ENCODE measurements around the gene MSTO1.
A peak's percentile ranks its signal among the peaks of the same experiment; 100 is the strongest.
"Not testable (repeated sequence)": the region's sequence is repeated elsewhere in the genome, so short reads cannot be mapped to it uniquely, and the experiment has no call there.

Gene MSTO1

DNA sequence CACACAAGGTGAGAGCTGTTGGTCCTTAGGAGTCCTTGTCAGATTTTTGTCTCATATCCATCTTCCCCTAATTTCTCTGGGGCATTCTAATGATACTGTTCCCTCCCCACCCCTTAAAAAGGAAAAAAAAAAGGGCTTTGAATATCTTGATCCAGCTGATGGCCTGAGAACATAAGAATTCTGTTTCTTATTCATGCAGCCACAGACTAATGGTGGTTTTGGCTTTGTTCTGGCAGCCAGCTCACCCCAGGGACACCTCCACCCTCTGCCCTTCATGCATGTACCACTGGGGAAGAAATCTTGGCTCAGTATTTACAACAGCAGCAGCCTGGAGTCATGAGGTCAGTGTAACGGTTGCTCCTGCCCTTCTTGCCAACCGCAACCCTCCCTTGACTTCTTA, 3.2 kb downstream of the MSTO1 start:
- DNase-seq (ENCODE audit: low spot score): not testable (repeated sequence)

DNA sequence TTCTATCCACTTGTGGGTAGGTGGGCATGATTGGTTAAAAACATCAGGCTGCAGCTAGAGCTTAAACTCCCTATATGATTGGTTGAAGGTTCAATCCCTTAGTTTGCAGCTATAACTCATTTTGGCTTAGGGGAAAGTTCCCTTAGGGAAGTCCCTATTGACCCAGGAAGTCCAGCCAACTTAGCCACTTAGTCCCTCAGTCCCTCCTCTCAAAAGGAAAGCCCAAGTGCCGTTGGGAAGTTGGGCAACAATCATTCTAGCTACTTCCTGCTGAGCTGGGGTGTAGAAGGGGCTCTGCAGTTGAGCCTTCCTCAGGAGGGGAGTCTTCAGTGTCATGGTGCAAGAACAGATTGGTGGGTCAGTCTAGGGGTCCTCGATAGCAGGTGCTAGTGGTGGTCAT, 12.2 kb downstream of the MSTO1 start:
- DNase-seq (ENCODE audit: low spot score): no peak

DNA sequence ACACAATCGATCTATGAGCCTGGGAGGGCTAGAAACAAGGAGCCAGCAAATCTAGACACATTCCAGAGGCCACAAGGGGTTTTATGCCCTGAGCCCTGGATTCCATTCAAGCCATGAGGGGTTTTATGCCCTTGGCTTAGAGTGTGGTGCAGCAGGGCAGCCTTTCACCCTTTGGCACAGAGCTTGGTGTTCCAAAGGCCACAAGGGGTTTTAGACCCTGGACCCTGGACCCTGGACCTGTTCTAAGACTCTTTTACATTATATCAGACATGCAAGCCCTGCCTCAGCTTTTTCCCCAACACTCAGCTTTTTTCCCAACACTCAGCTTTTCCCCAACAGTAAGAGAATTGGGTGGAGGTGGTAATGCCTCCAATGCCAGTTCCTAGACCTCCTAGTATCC, 13.3 kb downstream of the MSTO1 start:
- DNase-seq (ENCODE audit: low spot score): no peak

DNA sequence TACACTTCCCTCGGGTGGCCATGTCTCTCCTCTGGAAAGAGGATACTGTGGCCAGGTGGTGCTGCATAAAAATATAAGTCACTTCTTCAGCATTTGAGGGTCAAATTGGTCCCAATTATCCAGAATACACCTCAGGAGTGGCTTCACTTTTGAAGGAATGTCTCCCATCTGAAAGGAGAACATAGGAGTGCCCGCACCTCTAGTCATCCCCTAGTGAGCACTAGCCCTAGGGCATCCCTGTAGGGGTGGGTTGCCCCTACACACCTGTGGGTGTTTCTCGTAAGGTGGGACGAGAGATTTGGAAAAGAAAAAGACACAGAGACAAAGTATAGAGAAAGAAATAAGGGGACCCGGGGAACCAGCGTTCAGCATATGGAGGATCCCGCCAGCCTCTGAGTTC, 16.4 kb downstream of the MSTO1 start:
- not testable (repeated sequence) for DNase-seq (ENCODE audit: low spot score)

DNA sequence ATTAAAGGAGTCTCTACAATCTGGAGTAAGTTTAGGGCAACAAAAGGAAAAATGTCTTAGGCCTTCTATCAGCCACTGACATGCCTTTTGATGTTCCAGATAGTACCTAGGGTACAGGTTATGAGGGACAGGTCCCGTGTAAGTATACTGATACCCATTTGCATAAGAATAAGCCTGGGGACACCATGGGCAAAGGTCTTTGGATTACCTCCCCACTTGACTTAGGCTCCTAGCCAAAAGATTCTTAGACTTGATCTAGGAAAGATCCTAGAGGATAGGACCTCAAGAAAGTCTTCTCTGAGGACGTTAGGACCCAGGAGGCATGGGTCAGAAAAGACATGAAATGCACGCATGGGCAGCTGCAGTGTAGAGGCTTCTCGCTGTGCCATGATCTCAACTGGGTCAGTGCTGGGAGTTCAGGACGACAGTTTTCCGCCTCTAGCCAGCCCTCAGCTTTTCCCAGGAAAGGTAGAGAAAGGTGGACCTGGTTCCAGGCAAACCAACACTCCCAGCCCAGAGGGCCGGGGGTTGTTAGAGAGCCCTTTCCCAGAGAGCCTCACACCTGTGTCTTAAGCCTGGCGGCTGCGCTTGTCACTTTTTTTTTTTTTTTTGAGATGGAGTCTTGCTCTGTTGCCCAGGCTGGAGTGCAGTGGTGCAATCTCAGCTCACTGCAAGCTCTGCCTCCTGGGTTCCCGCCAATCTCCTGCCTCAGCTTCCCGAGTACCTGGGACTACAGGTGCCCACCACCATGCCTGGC, 26.6 kb downstream of the MSTO1 start:
- DNase-seq (ENCODE audit: low spot score): no peak

DNA sequence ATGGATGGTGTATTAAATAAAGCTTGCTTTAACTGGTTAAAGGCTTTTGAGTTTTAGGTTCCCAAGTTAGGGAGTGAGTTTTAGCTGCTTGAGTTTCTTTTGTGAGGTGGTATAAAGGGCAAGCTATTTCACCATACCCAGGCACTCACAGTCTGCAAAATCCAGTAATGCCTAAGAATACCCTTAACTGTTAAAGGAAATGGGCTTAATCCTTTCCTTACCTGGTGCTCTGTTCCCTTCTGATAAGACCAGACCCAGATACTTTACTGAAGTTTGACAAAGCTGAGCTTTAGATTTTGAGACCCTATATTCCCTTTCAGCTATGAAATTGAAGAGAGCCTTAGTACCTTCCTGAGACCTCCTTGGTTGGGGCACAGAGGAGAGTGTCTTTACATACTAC, 30.3 kb downstream of the MSTO1 start:
- no peak for DNase-seq (ENCODE audit: low spot score)

DNA sequence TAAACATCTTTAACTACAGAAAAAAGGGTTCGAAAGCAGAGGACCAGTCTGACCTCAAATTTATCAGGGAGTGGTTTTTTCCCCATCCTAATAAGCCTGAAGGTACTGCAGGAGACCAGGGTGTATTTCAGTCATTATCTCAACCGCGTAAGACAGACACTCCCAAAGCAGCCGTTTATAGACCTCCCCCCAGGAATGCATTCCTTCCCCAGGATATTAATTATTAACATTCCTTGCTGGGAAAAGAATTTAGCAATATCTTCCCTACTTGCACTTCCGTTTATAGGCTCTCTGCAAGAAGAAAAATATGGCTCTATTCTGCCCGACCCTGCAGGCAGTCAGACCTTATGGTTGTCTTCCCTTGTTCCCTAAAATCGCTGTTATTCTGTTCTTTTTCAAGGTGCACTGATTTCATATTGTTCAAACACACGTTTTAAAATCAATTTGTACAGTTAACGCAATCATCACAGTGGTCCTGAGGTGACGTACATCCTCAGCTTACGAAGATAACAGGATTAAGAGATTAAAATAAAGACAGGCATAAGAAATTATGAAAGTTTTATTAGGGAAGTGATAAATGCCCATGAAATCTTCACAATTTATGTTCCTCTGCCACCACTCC, 32.7 kb downstream of the MSTO1 start:
- not testable (repeated sequence) for DNase-seq (ENCODE audit: low spot score)

DNA sequence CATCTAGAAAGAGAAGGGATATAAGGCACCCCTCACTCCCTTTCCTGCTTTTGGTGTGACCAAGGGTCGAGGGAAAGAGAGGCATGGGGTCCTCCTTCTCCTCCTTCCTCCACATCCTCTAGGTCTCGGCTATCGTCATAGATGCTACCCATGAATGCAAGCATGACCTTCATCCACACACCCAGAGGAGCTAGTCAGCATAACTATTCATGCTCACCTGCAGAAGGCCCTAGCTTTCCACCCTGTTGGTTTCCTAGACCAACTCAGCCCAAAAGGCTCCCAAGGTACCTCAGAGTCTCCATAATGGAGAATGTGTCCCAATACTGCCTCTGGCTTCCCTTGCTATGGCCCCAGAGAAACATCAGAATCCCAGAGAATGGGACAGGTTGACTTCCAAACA, 33.2 kb downstream of the MSTO1 start:
- DNase-seq (ENCODE audit: low spot score): no peak

DNA sequence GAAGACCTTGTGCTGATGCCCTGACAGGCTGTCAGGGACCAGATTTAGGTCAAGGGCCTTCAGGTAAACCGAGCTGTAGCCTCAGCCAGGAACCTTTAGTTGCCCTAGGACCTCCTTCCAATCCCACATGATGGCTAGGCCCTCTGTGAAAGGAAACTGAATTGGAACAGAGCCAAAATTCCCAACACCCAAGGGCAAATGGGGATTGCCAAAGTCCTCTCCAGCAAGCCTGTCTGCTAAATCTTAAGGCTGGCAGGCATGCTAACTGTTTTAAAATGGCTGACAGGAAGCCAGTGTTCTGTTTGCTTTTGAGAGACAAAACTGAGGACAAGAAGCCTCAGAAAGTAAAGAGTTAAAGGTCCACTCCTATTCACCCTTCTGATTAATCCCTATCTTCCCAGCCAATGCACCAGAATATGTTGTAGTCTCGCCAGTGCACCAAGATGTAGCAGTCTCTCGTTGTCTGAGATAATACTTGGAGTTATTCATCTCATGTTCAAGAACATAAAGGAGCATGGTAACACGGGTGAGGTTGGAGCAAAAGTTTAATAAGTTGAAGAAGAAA, 35.1 kb downstream of the MSTO1 start:
- DNase-seq (ENCODE audit: low spot score): no peak

DNA sequence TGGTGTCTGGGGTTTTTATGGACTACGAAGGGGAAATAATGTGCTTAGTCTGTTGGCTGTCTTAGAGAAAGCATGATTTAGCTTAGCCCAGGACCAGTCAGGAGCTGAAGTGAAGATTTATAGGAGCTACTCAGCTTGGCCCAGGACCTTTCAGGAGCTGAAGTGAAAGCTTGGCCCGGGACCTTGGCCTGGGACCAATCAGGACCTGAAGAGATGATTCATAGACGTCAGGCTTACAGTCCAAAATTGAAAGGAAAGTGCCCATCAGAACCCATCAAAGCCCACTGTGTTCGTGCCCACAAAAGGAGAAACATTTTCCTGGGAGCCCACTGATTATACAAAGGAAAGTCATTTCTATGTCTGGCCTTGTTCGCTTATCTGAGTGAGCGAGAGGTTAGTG, 35.6 kb downstream of the MSTO1 start:
- DNase-seq (ENCODE audit: low spot score): no peak

DNA sequence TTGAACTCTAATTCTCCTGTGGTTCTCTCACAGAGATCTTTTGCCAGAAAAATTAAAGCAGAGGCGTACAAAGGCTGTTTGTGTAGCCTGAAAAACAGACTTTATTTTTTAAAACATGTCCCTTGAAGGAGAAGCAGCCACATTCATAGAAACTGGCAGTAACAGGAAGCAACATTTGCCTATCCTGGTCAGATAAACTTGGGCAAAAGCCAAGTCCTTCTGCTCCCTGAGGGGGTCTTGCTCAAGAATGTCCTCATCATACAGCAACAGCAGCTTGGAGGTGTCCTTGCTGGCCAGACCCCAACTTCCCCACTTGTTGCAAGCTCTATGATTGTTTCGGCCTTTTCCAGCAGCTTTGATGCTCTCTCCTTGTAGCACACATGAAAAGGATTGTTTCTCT, 36.3 kb downstream of the MSTO1 start:
- no peak for DNase-seq (ENCODE audit: low spot score)

DNA sequence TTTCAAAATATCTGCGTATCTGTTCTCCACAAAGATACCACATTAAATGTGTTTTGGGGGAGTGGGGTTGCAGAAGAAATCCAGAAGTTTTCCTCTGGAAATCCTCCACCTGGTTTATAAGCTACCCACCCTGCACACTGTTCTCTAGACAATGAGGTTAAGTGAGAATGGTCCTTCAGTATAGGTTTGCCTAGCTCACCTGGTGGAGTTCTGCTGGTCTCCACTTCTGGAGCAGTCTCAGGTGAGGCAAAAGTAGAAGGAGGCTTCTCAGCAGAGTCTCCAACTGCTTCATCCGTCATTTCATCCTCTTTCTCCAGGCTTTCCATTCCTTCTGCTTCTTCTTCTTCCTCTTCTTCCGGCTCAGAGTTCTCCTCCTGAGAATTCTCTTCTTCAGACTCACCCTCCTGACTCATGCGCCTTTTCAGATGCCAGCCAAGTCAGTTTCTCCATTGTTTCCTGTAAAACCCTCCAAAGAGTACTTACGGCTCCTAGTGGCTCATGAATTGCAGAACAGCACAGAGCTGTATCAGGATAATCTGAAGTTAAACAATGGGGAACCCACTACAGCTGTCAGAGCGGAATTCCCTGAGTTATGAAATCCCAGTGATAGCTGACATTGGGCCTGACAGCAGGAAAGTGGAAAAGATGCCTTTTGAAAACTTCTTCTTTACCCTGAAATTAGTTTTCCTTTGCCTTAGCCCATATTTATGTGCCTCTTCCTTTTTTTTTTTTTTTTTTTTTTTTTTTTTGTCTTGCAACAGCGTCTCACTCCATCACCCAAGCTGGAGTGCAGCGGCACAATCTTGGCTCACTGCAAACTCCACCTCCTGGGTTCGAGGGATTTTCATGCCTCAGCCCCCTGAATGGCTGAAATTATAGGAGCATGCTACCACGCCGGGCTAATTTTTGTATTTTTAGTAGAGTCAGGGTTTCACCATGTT, 38.5 kb downstream of the MSTO1 start:
- DNase-seq (ENCODE audit: low spot score): peak; percentile 96

DNA sequence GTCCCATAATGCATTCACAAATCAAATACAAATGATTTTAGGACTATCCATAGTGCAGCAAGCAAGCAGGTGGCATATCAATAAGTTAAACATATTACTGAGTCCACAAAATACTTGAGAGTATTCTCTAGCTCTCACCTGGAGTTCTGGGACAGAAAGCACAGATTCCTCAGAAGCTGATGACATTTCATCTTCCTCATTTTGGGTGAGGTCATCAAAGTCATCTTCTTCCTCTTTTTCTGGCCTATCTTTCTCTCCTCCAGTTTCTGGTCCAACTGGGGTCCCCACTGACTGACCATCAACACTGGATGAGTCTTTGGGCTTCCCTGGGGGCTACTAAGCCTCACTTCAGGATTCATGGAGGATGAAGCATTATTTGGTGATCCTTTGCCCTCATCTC, 39.7 kb downstream of the MSTO1 start:
- no peak for DNase-seq (ENCODE audit: low spot score)

DNA sequence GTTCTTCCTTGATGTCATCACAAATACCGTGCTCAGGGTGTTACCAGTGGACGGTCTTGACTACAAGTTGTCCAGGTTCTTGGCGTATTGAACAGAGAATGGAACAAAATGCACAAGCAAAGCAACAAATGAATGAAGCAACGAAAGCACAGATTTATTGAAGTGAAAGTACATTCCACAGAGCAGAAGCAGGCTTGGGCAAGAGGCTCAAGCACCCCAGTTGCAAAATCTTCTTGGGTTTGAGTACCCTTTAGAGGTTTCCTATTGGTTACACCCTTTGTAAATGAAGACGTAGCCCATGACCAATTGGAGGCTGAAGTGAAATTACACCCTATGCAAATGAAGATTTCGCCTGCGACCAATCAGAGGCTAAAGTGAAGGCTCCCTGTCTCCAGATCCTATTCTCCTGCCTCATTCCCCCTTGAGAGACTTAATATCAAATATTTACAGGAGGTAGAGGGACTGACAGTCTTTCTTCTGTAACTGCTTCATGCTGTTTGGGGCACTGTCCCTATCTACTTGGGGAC, 40.3 kb downstream of the MSTO1 start:
- no peak for DNase-seq (ENCODE audit: low spot score)

DNA sequence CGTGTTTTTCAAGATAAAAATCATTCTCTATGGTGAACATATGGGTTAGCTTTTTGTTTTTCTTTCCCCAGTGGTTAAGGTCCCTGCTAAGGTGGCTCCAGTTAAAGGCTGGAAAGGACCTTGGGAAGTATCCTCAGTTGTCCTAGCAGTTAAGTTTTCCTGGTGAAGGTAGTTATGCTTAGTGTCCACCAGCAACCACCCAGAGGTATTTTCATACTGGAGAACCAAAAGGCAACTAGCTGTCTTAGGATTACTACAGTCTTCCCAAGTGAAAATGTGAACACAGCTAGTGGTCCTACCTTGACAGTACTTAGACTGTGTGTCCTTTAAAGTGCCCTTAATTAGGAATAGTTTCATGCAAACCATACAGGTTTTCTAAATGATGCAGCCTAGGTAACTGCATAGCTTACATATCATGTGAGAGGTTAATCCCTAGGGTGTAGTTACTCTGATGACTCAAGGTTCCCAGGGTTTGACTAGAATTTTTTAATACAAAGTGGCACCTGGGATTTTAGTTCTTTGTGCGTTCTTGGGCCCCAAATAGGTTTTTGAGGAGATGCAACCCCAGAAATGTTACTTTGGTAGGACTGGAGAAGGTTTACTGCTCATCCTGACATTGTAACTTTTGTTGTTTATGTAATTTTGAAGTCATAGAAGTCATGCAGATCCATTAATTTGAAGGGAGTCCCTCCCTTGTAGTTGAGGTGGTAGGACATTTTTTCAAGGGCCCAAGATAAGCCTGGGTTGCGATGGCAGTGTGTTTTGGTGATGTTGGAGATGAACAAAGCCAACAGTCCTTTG, 42.0 kb downstream of the MSTO1 start:
- no peak for DNase-seq (ENCODE audit: low spot score)

DNA sequence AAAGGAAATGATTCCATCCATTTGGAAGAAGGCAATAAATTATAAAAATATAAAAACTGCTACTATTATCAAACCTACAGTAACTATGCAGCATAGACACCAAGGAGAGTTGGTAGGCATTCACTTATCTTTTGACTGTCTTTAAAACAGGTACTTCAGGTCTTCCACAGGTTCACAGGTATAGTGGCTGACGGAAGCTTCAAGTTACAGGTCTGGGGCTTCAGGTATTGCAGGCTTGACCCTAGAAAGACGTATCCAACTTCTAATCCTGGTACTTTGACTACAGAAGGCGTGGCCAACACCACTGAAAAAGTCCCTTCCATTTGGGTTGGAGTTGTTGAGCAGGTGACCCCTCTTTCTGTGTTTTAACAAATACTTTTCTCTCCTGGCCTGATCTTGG, 42.9 kb downstream of the MSTO1 start:
- DNase-seq (ENCODE audit: low spot score): no peak

DNA sequence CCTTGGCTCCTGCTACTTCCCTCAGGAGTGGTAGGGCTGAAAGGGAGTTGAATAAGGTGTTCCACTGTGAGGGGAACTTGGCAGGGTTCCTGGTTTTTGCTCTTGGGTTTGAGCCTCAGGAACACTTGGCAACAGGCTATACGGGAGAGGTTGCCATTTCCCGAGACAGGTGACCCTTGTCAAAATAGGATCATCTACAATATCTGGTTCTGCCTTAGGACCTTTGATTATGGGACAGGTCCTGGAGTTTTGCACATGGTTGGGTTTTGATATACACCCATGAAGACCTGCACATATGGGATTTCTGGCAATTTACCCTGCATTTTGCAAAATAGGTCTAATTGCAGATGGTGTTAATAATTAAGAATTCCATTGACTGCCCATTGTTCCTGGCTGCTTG, 47.4 kb downstream of the MSTO1 start:
- DNase-seq (ENCODE audit: low spot score): no peak

DNA sequence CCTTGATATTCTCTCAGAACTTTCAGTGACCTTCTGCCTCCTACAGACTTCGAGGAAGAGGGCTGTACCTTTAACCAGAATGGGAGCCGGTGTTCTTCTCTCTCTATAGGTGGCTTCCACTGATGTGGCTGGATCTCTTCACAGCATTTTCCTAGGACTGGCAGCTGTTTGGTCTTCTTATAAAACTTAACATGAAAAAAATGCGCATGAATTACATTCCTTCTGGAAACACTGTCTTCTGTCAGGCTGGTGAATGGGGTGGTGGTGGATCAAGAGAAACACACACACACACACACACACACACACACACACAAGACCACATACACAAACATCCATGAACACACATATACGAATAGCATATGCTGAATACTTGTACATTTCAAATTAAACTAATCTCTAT, 51.2 kb downstream of the MSTO1 start:
- DNase-seq (ENCODE audit: low spot score): not testable (repeated sequence)
